ENCODE data around the gene MED26. TPM values are rescaled to one million over a fixed set of nuclear protein-coding genes. Genes with fewer than 3 reads are reported as not detected.
A peak's percentile ranks its signal among the peaks of the same experiment; 100 is the strongest.

MED26 gene
- total RNA-seq, 3 donors from 2014 or later = 5.6 to 10.0 (median 7.5) TPM

GRCh38 chr19:16530540-16531379 lies 97.2 kb downstream of the MED26 start:
- no peak overlapping the region for H3K4me3 ChIP-seq
- H3K27ac ChIP-seq = no peak overlapping the region
- intact Hi-C loops (cut with DNase I; ENCODE audit: low total_unique reads) = loop anchor here (10.0 kb wide), 1 partner anchor 1854 kb away; the partner anchor contains the start of gene GDF15
- H3K4me1 ChIP-seq = no peaks in the 10 kb centered on the region
- no peaks in the 10 kb centered on the region for H3K9me3 ChIP-seq
- peaks cover 33% of the 10 kb centered on the region for H3K36me3 ChIP-seq
- H3K27me3 ChIP-seq = no peaks in the 10 kb centered on the region
- no peak for DNase-seq (ENCODE audit: low spot score in 2 of 2)
- TF ChIP-seq POLR2AphosphoS5 (IDR thresholded peaks at IDR 0.05) = no peak
- TF ChIP-seq CTCF (IDR thresholded peaks at IDR 0.05) = no peak
- TF ChIP-seq POLR2A (IDR thresholded peaks at IDR 0.05) = no peak

GRCh38 chr19:16529466-16530144 lies 98.4 kb downstream of the MED26 start:
- no peak overlapping the region for H3K4me3 ChIP-seq
- no peak overlapping the region for H3K27ac ChIP-seq
- H3K36me3 ChIP-seq = peaks cover 36% of the 10 kb centered on the region
- no peak for DNase-seq (ENCODE audit: low spot score in 2 of 2)
- no peaks in the 10 kb centered on the region for H3K4me1 ChIP-seq
- no peak for TF ChIP-seq CTCF (IDR thresholded peaks at IDR 0.05)
- TF ChIP-seq POLR2AphosphoS5 (IDR thresholded peaks at IDR 0.05) = no peak
- TF ChIP-seq POLR2A (IDR thresholded peaks at IDR 0.05) = no peak
- H3K9me3 ChIP-seq = no peaks in the 10 kb centered on the region
- intact Hi-C loops (cut with DNase I; ENCODE audit: low total_unique reads) = loop anchor here (10.0 kb wide), 1 partner anchor 1855 kb away; the partner anchor contains the start of gene GDF15
- H3K27me3 ChIP-seq = no peaks in the 10 kb centered on the region

GRCh38 chr19:16527971-16528521 lies 100.0 kb downstream of the MED26 start:
- peak overlapping the region; percentile 65 to 73 for H3K27ac ChIP-seq
- H3K4me3 ChIP-seq = no peak overlapping the region
- H3K36me3 ChIP-seq = peaks cover 39% of the 10 kb centered on the region
- intact Hi-C loops (cut with DNase I; ENCODE audit: low total_unique reads) = no loop called here
- H3K27me3 ChIP-seq = no peaks in the 10 kb centered on the region
- no peaks in the 10 kb centered on the region for H3K4me1 ChIP-seq
- DNase-seq (ENCODE audit: low spot score in 2 of 2) = no peak
- H3K9me3 ChIP-seq = no peaks in the 10 kb centered on the region
- TF ChIP-seq POLR2AphosphoS5 (IDR thresholded peaks at IDR 0.05) = no peak
- no peak for TF ChIP-seq CTCF (IDR thresholded peaks at IDR 0.05)
- no peak for TF ChIP-seq POLR2A (IDR thresholded peaks at IDR 0.05)

- no peak for DNase-seq (ENCODE audit: low spot score in 2 of 2)
- intact Hi-C loops (cut with DNase I; ENCODE audit: low total_unique reads) = no loop called here
Observed at GRCh38 chr19:16527334-16527935, 100.6 kb downstream of the MED26 start.

More at GRCh38 chr19:16527334-16527935, 100.6 kb downstream of the MED26 start:
- H3K4me3 ChIP-seq = no peak overlapping the region
- TF ChIP-seq POLR2AphosphoS5 (IDR thresholded peaks at IDR 0.05) (peak in 1 of 3 donors; percentile 31), CTCF (IDR thresholded peaks at IDR 0.05) (no peak)
- H3K27me3 ChIP-seq = no peaks in the 10 kb centered on the region
- no peaks in the 10 kb centered on the region for H3K4me1 ChIP-seq
- H3K27ac ChIP-seq = peak overlapping the region; percentile 65 to 73
- H3K36me3 ChIP-seq = peaks cover 35% of the 10 kb centered on the region
- no peaks in the 10 kb centered on the region for H3K9me3 ChIP-seq
